Keratinocyte (primary cell): ENCODE results near the gene ZNF316. TPM values are rescaled to one million over a fixed set of nuclear protein-coding genes. Genes with fewer than 3 reads are reported as not detected.
"Not testable (repeated sequence)": the region's sequence is repeated elsewhere in the genome, so short reads cannot be mapped to it uniquely, and the experiment has no call there.

ENCODE experiments used
- DNase-seq: peaks from one replicate; pipeline ENCODE4 v3.0.0-alpha.2; 2011; ENCODE audit warnings: low read depth, missing footprints, low spot score
- FAIRE-seq: peaks from 2 replicates; lab custom pipeline; 2011; peaks lifted over from hg19 to GRCh38; lab: Jason Lieb, UNC
- H2AFZ ChIP-seq: 2 replicates; pipeline ENCODE4 v1.6.0; 2012; ENCODE audit warnings: low read length, control low read depth, inconsistent platforms; ENCODE audit not compliant: control insufficient read depth
- H3K27ac ChIP-seq: 2 replicates; pipeline ENCODE4 v1.5.1; 2011; ENCODE audit warnings: low read length; ENCODE audit not compliant: control insufficient read depth, insufficient read depth
- H3K27me3 ChIP-seq: 3 replicates; pipeline ENCODE4 v1.6.0; 2011; ENCODE audit warnings: low read length; ENCODE audit not compliant: control insufficient read depth, insufficient read depth; ENCODE audit errors: extremely low read depth
- H3K36me3 ChIP-seq, 2 experiments: 2 replicates in 1 of 2; 3 replicates in 1 of 2; pipeline ENCODE4 v1.5.1; 2011; ENCODE audit warnings: low read length in 2 of 2, mild to moderate bottlenecking in 1 of 2; ENCODE audit not compliant: control insufficient read depth in 2 of 2, insufficient read depth in 2 of 2; ENCODE audit errors: extremely low read depth in 1 of 2
- H3K4me1 ChIP-seq: 3 replicates; pipeline ENCODE4 v1.5.1; 2011; ENCODE audit warnings: low read length; ENCODE audit not compliant: control insufficient read depth, insufficient read depth; ENCODE audit errors: extremely low read depth
- H3K4me2 ChIP-seq: 3 replicates; pipeline ENCODE4 v1.6.0; 2011; ENCODE audit warnings: low read depth, low read length; ENCODE audit not compliant: control insufficient read depth, insufficient read depth; ENCODE audit errors: extremely low read depth
- H3K4me3 ChIP-seq, 3 experiments: fragments of 200-600 bp in 1 of 3; sonication (generic) in 1 of 3; 2 replicates in 2 of 3; 3 replicates in 1 of 3; pipeline ENCODE4 v1.5.1; 2011 to 2016; ENCODE audit warnings: low read length in 3 of 3, mild to moderate bottlenecking in 3 of 3, control low read depth in 2 of 3, inconsistent platforms in 1 of 3, low read depth in 1 of 3, mixed read lengths in 1 of 3, mixed run types in 1 of 3, moderate library complexity in 1 of 3; ENCODE audit not compliant: control insufficient read depth in 2 of 3, insufficient read depth in 2 of 3; ENCODE audit errors: extremely low read depth in 1 of 3
- H3K79me2 ChIP-seq: 2 replicates; pipeline ENCODE4 v1.6.0; 2012; ENCODE audit warnings: low read length; ENCODE audit not compliant: control insufficient read depth, insufficient read depth
- H3K9ac ChIP-seq: 3 replicates; pipeline ENCODE4 v1.6.0; 2011; ENCODE audit warnings: low read length; ENCODE audit not compliant: control insufficient read depth, insufficient read depth; ENCODE audit errors: extremely low read depth
- H3K9me1 ChIP-seq: 3 replicates; pipeline ENCODE4 v1.6.0; 2011; ENCODE audit warnings: low read length; ENCODE audit not compliant: control insufficient read depth, insufficient read depth; ENCODE audit errors: extremely low read depth
- H3K9me3 ChIP-seq: 2 replicates; pipeline ENCODE4 v1.5.1; 2012; ENCODE audit warnings: low read depth, low read length; ENCODE audit not compliant: control insufficient read depth
- H4K20me1 ChIP-seq: 3 replicates; pipeline ENCODE4 v1.6.0; 2011; ENCODE audit warnings: low read length; ENCODE audit not compliant: control insufficient read depth, insufficient read depth; ENCODE audit errors: extremely low read depth
- CTCF ChIP-seq, 3 experiments: IDR thresholded peaks in 1 of 3; conservative IDR thresholded peaks in 1 of 3; optimal IDR thresholded peaks in 1 of 3; 2 replicates in 2 of 3; 3 replicates in 1 of 3; pipeline versions ENCODE3 to v1.5.1; 2011; ENCODE audit warnings: low read length in 3 of 3, mild to moderate bottlenecking in 3 of 3, moderate library complexity in 2 of 3, control low read depth in 1 of 3, inconsistent platforms in 1 of 3; ENCODE audit not compliant: insufficient read depth in 2 of 3; ENCODE audit errors: extremely low read depth in 1 of 3
- EZH2 ChIP-seq: IDR thresholded peaks from one replicate; pipeline ENCODE4 v1.6.1; 2012; ENCODE audit warnings: inconsistent platforms, mild to moderate bottlenecking, low read length, moderate library complexity
- dilution Hi-C: fragments of 300-500 bp; cut with MboI; formaldehyde crosslinking; loops from one replicate; pipeline ENCODE4 v1.7.0; 2020; ENCODE audit warnings: low sequenced_read_pairs; ENCODE audit not compliant: extremely low pct_ligation_motif_present
- polyA plus RNA-seq, 5 experiments: library from polyadenylated mRNA; depleted of rRNA in 3 of 5; stranded (reverse) in 3 of 5; stranded (forward) in 1 of 5; unstranded in 1 of 5; fragments of >200 nt; gene quantifications; 1 replicate in 1 of 5; 2 replicates in 3 of 5; 3 replicates in 1 of 5; pipeline versions ENCODE4 v1.2.1 to v1.2.3, GENCODE V29; 2011 to 2012; ENCODE audit warnings: missing spikeins in 2 of 5, low read depth in 1 of 5, low replicate concordance in 1 of 5

ZNF316 gene
- polyA plus RNA-seq, 1 donor (not counting 4 experiments of a cell fraction or from before 2014, with no cell fraction given): 5.1 TPM

- no peak overlapping the region for H3K27ac ChIP-seq
- no peak overlapping the region for H3K4me3 ChIP-seq
- no peak for FAIRE-seq
- no peak overlapping the region for H3K9ac ChIP-seq
- H3K36me3 ChIP-seq: peaks cover 0 to 2% of the 10 kb centered on the region in 2 experiments
- no peaks in the 10 kb centered on the region for H3K9me3 ChIP-seq
- H3K9me1 ChIP-seq: no peaks in the 10 kb centered on the region
- dilution Hi-C loops: no loop called here
- no peaks in the 10 kb centered on the region for H4K20me1 ChIP-seq
- DNase-seq: no peak
- no peak overlapping the region for H3K4me2 ChIP-seq
- H3K4me1 ChIP-seq: peaks cover 6% of the 10 kb centered on the region
- no peaks in the 10 kb centered on the region for H3K27me3 ChIP-seq
- TF ChIP-seq CTCF (optimal IDR thresholded peaks at IDR 0.05 in 1 of 3, IDR thresholded peaks at IDR 0.05 in 1 of 3, conservative IDR thresholded peaks at IDR 0.05 in 1 of 3; ENCODE audit: extremely low read depth in 1 of 3, insufficient read depth in 2 of 3, low read length in 3 of 3): no peak
- TF ChIP-seq EZH2: no peak
- H2AFZ ChIP-seq: no peak overlapping the region
- H3K79me2 ChIP-seq: peaks cover 14% of the 10 kb centered on the region
These were observed 3.1 kb upstream of the ZNF316 start for GRCh38 chr7:6634021-6634420.

GRCh38 chr7:6634971-6635370 lies 2.1 kb upstream of the ZNF316 start:
- DNase-seq, H3K9me1 ChIP-seq, H3K4me2 ChIP-seq, H2AFZ ChIP-seq, H4K20me1 ChIP-seq, H3K27me3 ChIP-seq, FAIRE-seq, H3K4me1 ChIP-seq, H3K9ac ChIP-seq, H3K27ac ChIP-seq, H3K4me3 ChIP-seq, dilution Hi-C loops, H3K36me3 ChIP-seq, H3K9me3 ChIP-seq: not testable (repeated sequence)
- H3K79me2 ChIP-seq: peaks cover 22% of the 10 kb centered on the region
